ENCODE data around the gene APOB.

Gene APOB

DNA sequence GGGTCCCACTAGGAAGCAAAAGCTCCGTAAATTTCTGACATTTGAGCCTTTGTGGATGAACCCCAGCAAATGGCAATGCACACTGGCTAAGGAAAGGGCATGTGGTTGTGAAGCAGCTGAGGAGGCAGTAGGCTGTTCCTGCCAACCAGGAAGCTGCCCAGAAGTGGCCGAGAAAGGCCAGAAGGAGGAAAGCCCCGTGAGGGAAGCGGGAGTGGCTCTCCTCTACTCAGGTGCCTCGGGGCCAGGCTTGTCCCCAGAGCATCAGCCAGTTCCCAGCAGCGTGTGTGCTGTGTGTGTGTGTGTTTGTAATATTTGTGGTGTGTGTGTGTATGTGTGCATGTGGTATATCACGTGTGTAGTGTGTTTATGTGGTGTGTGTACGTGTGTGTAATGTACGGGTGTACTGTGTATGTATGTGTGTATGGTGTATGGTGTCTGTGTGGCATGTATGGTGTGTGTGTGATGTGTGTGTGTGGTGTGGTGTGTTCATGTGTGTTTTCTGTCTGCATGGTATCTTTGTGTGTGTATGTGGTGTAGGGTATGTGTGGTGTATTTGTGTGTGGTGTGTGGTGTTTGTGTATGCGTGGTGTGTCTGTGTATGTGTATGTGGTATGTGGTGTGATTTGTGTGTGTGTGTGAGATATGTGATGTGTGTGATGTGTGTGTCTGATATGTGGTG is 90.6 kb downstream of the APOB start:
- no peak for DNase-seq (ENCODE audit: low read depth in 1 of 2, low spot score in 1 of 2)
